MCF 10A (cell line): ENCODE measurements around the gene PHTF2. TPM values are rescaled to one million over a fixed set of nuclear protein-coding genes. Genes with fewer than 3 reads are reported as not detected.

ENCODE experiments used
- BruUV-seq: library from RNA; stranded (reverse); fragments of 400-500 nt; replicated peaks from 2 replicates; lab custom pipeline; 2021; lab: Mats Ljungman, UMichigan
- CTCF ChIA-PET: fragments of 300-600 bp; sonication (Branson Sonifier 250); formaldehyde crosslinking; extraction: SDS; loops from one replicate; lab custom pipeline; 2021; ENCODE audit warnings: antibody characterized with exemption, inconsistent platforms; lab: Yijun Ruan, JAX
- POLR2A ChIA-PET: fragments of 300-600, 350-650 bp; sonication (Branson Sonifier 250); formaldehyde crosslinking; extraction: SDS; loops from one replicate; lab custom pipeline; 2020; ENCODE audit warnings: antibody characterized with exemption, inconsistent platforms; lab: Yijun Ruan, JAX
- DNase-seq: peaks from one replicate; pipeline ENCODE4 v3.0.0-alpha.2; 2018; ENCODE audit not compliant: unreplicated experiment
- H3K27ac Mint-ChIP-seq: one replicate; pipeline ENCODE4 v1.8.0; 2022; ENCODE audit warnings: mild to moderate bottlenecking, low read depth, mixed read lengths; ENCODE audit not compliant: unreplicated experiment
- H3K27me3 Mint-ChIP-seq: one replicate; pipeline ENCODE4 v1.8.0; 2022; ENCODE audit warnings: mixed read lengths; ENCODE audit not compliant: insufficient read depth, unreplicated experiment
- H3K36me3 Mint-ChIP-seq: one replicate; pipeline ENCODE4 v1.8.0; 2022; ENCODE audit warnings: mild to moderate bottlenecking, moderate library complexity, mixed read lengths; ENCODE audit not compliant: insufficient read depth, unreplicated experiment
- H3K4me1 Mint-ChIP-seq: one replicate; pipeline ENCODE4 v1.8.0; 2022; ENCODE audit warnings: mixed read lengths; ENCODE audit not compliant: insufficient read depth, unreplicated experiment
- H3K4me3 Mint-ChIP-seq: one replicate; pipeline ENCODE4 v1.8.0; 2022; ENCODE audit warnings: mild to moderate bottlenecking, moderate library complexity, mixed read lengths; ENCODE audit not compliant: unreplicated experiment
- H3K9me3 Mint-ChIP-seq: one replicate; pipeline ENCODE4 v1.8.0; 2022; ENCODE audit warnings: mixed read lengths; ENCODE audit not compliant: unreplicated experiment
- intact Hi-C: fragments of 100-400 bp; cut with micrococcal nuclease; formaldehyde crosslinking; loops from 2 replicates; pipeline ENCODE4 v1.14.1; 2022
- total RNA-seq: library from RNA; stranded (reverse); gene quantifications from 2 replicates; pipeline ENCODE4 v1.2.3, GENCODE V29; 2022
- TF ChIP-seq, protein P1 (sequence below): fragments of 200-600 bp; IDR thresholded peaks from one replicate; pipeline ENCODE4 v1.8.0; 2022; ENCODE audit warnings: antibody characterized with exemption, mild to moderate bottlenecking; ENCODE audit not compliant: unreplicated experiment

PHTF2 gene
- total RNA-seq, 1 experiment from 2014 or later = 16.0 TPM

- BruUV-seq = TSS peak; percentile 40
- Mint-ChIP-seq H3K27me3 (no peaks in the 10 kb centered on the region), H3K4me1 (peaks cover 16% of the 10 kb centered on the region), H3K4me3 (peak overlapping the region; percentile 96), H3K27ac (peak overlapping the region; percentile 94), H3K9me3 (peaks cover 2% of the 10 kb centered on the region), H3K36me3 (peaks cover 9% of the 10 kb centered on the region)
- intact Hi-C loops = loop anchor here (2.0 to 10.0 kb wide), 2 partner anchors 105 to 133 kb away; no protein-coding TSS in a partner anchor
- DNase-seq = peak; percentile 36
- POLR2A ChIA-PET = interaction anchor here (0.6 to 4.4 kb wide), 22 partner anchors 12 to 323 kb away, joined by 3 to 40 read pairs (median 4); partner anchors contain the start of gene RSBN1L
- CTCF ChIA-PET = interaction anchor here (0.6 to 3.0 kb wide), 11 partner anchors 12 to 168 kb away, joined by 3 to 16 read pairs (median 6); no protein-coding TSS in a partner anchor
- TF ChIP-seq, protein P1, sequence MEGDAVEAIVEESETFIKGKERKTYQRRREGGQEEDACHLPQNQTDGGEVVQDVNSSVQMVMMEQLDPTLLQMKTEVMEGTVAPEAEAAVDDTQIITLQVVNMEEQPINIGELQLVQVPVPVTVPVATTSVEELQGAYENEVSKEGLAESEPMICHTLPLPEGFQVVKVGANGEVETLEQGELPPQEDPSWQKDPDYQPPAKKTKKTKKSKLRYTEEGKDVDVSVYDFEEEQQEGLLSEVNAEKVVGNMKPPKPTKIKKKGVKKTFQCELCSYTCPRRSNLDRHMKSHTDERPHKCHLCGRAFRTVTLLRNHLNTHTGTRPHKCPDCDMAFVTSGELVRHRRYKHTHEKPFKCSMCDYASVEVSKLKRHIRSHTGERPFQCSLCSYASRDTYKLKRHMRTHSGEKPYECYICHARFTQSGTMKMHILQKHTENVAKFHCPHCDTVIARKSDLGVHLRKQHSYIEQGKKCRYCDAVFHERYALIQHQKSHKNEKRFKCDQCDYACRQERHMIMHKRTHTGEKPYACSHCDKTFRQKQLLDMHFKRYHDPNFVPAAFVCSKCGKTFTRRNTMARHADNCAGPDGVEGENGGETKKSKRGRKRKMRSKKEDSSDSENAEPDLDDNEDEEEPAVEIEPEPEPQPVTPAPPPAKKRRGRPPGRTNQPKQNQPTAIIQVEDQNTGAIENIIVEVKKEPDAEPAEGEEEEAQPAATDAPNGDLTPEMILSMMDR = no peak
Measured at GRCh38 chr7:77799078-77799964, 748 bp downstream of the PHTF2 start.

GRCh38 chr7:77800158-77800557, 1.6 kb downstream of the PHTF2 start:
- H3K9me3 Mint-ChIP-seq = peaks cover 10% of the 10 kb centered on the region
- no peaks in the 10 kb centered on the region for H3K27me3 Mint-ChIP-seq
- peak overlapping the region; percentile 96 for H3K4me3 Mint-ChIP-seq
- peak overlapping the region; percentile 94 for H3K27ac Mint-ChIP-seq
- TF ChIP-seq, protein P1 = no peak
- CTCF ChIA-PET = interaction anchor here (1.1 to 2.3 kb wide), 3 partner anchors 11 to 135 kb away, joined by 3 to 16 read pairs (median 12); no protein-coding TSS in a partner anchor
- intact Hi-C loops = no loop called here
- BruUV-seq = no TSS peak
- H3K4me1 Mint-ChIP-seq = peaks cover 14% of the 10 kb centered on the region
- no peak for DNase-seq
- H3K36me3 Mint-ChIP-seq = peaks cover under 1% of the 10 kb centered on the region
- POLR2A ChIA-PET = interaction anchor here (0.9 to 4.4 kb wide), 4 partner anchors 12 to 103 kb away, joined by 3 to 40 read pairs (median 8); partner anchors contain the start of gene RSBN1L

GRCh38 chr7:77800730-77801129, 2.2 kb downstream of the PHTF2 start:
- H3K9me3 Mint-ChIP-seq = peaks cover 14% of the 10 kb centered on the region
- CTCF ChIA-PET = no interaction called here
- H3K27ac Mint-ChIP-seq = no peak overlapping the region
- TF ChIP-seq, protein P1 = no peak
- DNase-seq = no peak
- no peaks in the 10 kb centered on the region for H3K27me3 Mint-ChIP-seq
- no peaks in the 10 kb centered on the region for H3K36me3 Mint-ChIP-seq
- BruUV-seq = no TSS peak
- H3K4me1 Mint-ChIP-seq = peaks cover 14% of the 10 kb centered on the region
- H3K4me3 Mint-ChIP-seq = no peak overlapping the region
- intact Hi-C loops = no loop called here
- POLR2A ChIA-PET = no interaction called here
